K562 (cell line): ENCODE results near the gene GCDH. TPM values are rescaled to one million over a fixed set of nuclear protein-coding genes. Genes with fewer than 3 reads are reported as not detected.

Source experiments
- CHD2 ChIP-seq: IDR thresholded peaks from 2 replicates; pipeline ENCODE4 v1.6.1; 2011; ENCODE audit warnings: low read depth, low read length
- DNMT1 ChIP-seq: fragments of 450-650 bp; IDR thresholded peaks from 2 replicates; pipeline ENCODE4 v1.6.1; 2016; ENCODE audit warnings: antibody characterized with exemption, mild to moderate bottlenecking
- E2F8 ChIP-seq: fragments of 450-650 bp; IDR thresholded peaks from 2 replicates; pipeline ENCODE4 v1.7.1; 2018; ENCODE audit warnings: mild to moderate bottlenecking, low read depth; ENCODE audit not compliant: partially characterized antibody
- HDAC8 ChIP-seq: fragments of 450-650 bp; IDR thresholded peaks from 2 replicates; pipeline ENCODE4 v1.6.1; 2016; ENCODE audit warnings: mild to moderate bottlenecking, missing genetic modification characterization, moderate library complexity, missing compliant biosample characterization
- IRF1 ChIP-seq: sonication (generic); formaldehyde crosslinking; IDR thresholded peaks from 2 replicates; pipeline ENCODE4 v1.8.0; 2022; ENCODE audit warnings: missing genetic modification reagents, mild to moderate bottlenecking, borderline replicate concordance
- PHF20 ChIP-seq: fragments of 450-650 bp; IDR thresholded peaks from 2 replicates; pipeline ENCODE4 v1.6.1; 2018; ENCODE audit not compliant: partially characterized antibody
- POLR2A ChIP-seq: fragments of 450-650 bp; conservative IDR thresholded peaks from 2 replicates; pipeline ENCODE4 v1.6.1; 2016
- PRPF4 ChIP-seq: fragments of 200-400 bp; formaldehyde crosslinking; IDR thresholded peaks from one replicate; pipeline ENCODE4 v1.6.1; 2017; ENCODE audit warnings: low read length, low read depth, mild to moderate bottlenecking; ENCODE audit not compliant: insufficient read depth, poor library complexity, severe bottlenecking
- SAP30 ChIP-seq: fragments of 200-600 bp; sonication (generic); IDR thresholded peaks from 2 replicates; pipeline ENCODE4 v1.6.1; 2012; ENCODE audit warnings: borderline replicate concordance, low read depth, mild to moderate bottlenecking, moderate library complexity, low read length, control low read depth, inconsistent platforms; ENCODE audit not compliant: insufficient read depth, poor library complexity, severe bottlenecking
- ZBTB49 ChIP-seq: sonication (generic); formaldehyde crosslinking; IDR thresholded peaks from 2 replicates; pipeline ENCODE4 v1.8.0; 2022; ENCODE audit warnings: missing genetic modification reagents, mild to moderate bottlenecking, borderline replicate concordance
- ZC3H11A ChIP-seq: IDR thresholded peaks from 2 replicates; pipeline ENCODE4 v1.6.1; 2012; ENCODE audit warnings: low read depth, low read length, improper control_type of control experiment
- ZFP30 ChIP-seq: fragments of 250-450 bp; sonication (Bioruptor Pico); IDR thresholded peaks from 2 replicates; pipeline ENCODE4 v1.8.0; 2022; ENCODE audit warnings: moderate library complexity, mild to moderate bottlenecking, inconsistent platforms, borderline replicate concordance
- ZNF23 ChIP-seq: fragments of 250-450 bp; sonication (Bioruptor Pico); IDR thresholded peaks from 2 replicates; pipeline ENCODE4 v1.4.0; 2020; ENCODE audit warnings: mild to moderate bottlenecking
- ZNF609 ChIP-seq: sonication (generic); formaldehyde crosslinking; IDR thresholded peaks from 2 replicates; pipeline ENCODE4 v1.8.1; 2023; ENCODE audit warnings: missing genetic modification reagents, mild to moderate bottlenecking, borderline replicate concordance
- ZNF778 ChIP-seq: fragments of 450-650 bp; formaldehyde crosslinking; IDR thresholded peaks from 2 replicates; pipeline ENCODE4 v1.4.0; 2020; ENCODE audit warnings: mild to moderate bottlenecking, moderate library complexity
- polyA plus RNA-seq, 8 experiments: library from polyadenylated mRNA; depleted of rRNA in 4 of 8; stranded (reverse) in 5 of 8; unstranded in 3 of 8; fragments of >200 nt; fragmentation: Nextera tagmentation in 2 of 8; fragmentation: Illumina TruSeq in 1 of 8; extraction: Ambion mirVana in 2 of 8; extraction: Trizol in 1 of 8; gene quantifications; 2 replicates each; pipeline versions ENCODE4 v1.2.1 to v1.2.3, GENCODE V29; 2011 to 2014; ENCODE audit warnings: inconsistent platforms in 1 of 8, missing spikeins in 1 of 8
- total RNA-seq, 7 experiments: library from RNA; depleted of rRNA in 6 of 7; stranded (reverse); fragments of >200 nt in 6 of 7; fragmentation: Illumina TruSeq in 2 of 7; extraction: Trizol in 2 of 7; gene quantifications; 2 replicates each; pipeline versions ENCODE4 v1.2.1 to v1.2.3, GENCODE V29; 2011 to 2021; ENCODE audit warnings: low replicate concordance in 1 of 7

The GCDH gene
- total and polyA plus RNA-seq, 9 of the 15 experiments (the other 6 are each of a cell fraction or from before 2014, with no cell fraction given) = 2.9 to 50.8 (median 19.1) TPM

- TF ChIP-seq IRF1 (0 out of 2 replicates have a peak, but pooled peaks have one; percentile 58), ZNF609 (CRISPR knock-in tag) (no peak), ZFP30 (no peak), ZNF778 (no peak), POLR2A (no peak; the same call in 1 of the 2 replicates), ZNF23 (CRISPR knock-in tag) (no peak), PRPF4 (peak; percentile 5), PHF20 (no peak), ZC3H11A (no peak), DNMT1 (no peak), SAP30 (peak; percentile 84), ZBTB49 (CRISPR knock-in tag) (0 out of 2 replicates have a peak, but pooled peaks have one; percentile 33), CHD2 (no peak), E2F8 (no peak), HDAC8 (tag) (no peak; the same call in 1 of the 2 replicates)
Observed at GRCh38 chr19:12938779-12939601, 48.0 kb downstream of the GCDH start (continued).
